ENCODE measurements around the gene MIDN.
"Not testable (repeated sequence)": the region's sequence is repeated elsewhere in the genome, so short reads cannot be mapped to it uniquely, and the experiment has no call there.

Gene MIDN

GRCh38 chr19:1243768-1244692, 4.4 kb upstream of the MIDN start:
- no peak overlapping the region for H3K4me3 ChIP-seq (ENCODE audit: low read depth, low read length)
- no peak for DNase-seq (ENCODE audit: low read depth)

DNA sequence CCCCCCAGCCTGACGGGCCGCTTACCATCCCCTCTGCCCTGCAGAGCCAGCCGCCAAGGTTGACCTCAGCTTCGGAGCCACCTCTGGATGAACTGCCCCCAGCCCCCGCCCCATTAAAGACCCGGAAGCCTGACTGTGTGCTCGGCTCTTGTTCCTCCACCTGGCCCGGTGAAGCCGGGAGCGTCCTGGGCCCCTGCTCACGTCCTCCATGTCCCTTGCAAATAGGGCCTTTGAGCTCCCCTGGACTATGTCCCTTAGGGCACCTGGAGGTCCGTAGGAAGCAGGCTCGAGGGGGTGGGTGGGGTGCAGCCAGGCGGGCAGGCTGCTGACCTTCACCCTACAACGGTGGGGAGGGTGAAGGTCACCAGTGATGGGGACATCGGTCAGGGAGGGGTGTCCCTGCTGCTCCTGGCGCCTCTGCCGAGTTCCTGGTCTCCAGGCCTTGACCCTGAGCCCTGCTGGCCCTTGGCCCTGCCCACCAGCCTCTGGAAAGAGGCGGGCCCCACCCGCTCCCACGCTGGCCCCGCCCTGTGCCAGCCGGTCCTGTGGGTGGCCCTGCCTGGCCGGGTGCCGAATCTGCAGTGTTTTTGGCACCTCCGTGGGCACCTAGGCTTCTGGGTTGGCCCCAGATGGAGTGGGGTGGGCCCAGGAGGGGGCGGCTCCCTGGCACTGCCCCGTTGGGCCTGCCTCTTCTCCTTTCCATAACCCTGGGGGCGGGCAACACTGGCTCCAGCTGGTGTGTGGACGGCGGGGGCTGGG, 3.5 kb upstream of the MIDN start:
- DNase-seq (ENCODE audit: low read depth): no peak
- H3K4me3 ChIP-seq (ENCODE audit: low read depth, low read length): no peak overlapping the region

DNA sequence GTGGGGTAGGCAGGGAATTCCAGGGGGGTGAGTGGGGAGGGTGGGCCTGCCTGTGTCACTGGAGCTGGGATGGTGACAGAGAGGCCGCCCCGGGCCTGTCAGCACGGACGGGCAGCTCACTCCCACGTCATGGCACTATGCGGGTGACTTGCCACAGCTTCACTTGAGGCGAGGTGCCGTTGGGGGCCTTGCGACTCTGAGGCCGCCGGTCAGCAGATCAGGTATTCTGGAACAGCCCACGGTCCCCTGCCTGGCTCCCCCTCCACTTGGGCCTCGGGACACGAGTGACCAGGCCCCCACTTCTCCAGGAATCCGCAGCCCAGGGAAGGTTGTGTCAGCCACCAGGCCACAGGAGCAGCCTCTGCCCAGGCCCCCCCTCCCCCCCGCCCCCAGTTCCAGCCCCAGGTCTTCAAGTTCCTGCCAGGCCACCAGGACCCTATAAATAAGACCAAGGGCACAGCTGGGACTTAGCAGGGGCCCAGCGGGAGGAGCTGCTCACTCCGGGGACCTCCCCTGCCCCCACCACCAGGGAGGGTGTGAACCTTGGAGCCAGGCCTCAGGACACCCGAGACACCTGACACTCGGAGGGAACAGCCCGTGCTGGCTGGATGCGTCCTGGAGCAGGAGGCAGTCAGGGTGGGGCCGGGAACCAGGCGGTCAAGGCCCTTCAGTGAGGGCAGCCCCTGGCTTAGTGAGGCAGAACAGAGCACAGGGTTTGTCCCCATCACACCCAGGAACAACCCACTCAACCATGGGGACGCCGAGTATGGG, 2.7 kb upstream of the MIDN start:
- no peak for DNase-seq (ENCODE audit: low read depth)
- H3K4me3 ChIP-seq (ENCODE audit: low read depth, low read length): no peak overlapping the region

DNA sequence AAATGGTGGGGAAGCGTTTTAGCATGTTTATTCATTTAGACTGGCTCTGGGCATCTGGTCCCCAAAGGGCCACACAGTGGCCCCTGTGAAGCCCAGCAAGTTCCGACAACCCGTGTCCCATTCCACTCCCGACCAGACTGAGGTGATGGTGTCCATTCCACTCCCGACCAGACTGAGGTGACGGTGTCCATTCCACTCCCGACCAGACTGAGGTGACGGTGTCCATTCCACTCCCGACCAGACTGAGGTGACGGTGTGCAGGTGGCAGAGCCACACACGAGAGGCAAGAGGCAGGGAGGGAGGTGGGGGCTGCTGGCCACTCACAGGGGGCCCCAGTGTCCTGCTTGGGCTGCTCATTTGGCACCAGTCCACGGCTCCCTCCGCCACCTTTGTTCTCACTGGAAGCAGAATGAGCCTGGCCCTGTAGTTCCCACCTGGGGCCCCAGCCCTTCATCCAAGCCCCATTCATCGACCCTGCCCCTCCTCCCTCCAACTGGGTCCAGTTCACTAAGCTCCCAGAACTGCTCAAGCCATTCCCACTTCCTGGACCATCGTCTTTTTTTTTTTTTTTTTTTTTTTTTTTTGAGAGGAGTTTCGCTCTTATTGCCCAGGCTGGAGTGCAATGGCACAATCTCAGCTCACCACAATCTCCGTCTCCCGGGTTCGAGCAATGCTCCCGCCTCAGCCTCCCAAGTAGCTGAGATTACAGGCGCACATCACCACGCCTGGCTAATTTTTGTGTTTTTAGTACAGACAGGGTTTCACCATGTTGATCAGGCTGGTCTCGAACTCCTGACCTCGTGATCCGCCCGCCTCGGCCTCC, 1.9 kb upstream of the MIDN start:
- not testable (repeated sequence) for DNase-seq (ENCODE audit: low read depth); H3K4me3 ChIP-seq (ENCODE audit: low read depth, low read length)

- no peak for DNase-seq (ENCODE audit: low read depth)
- H3K4me3 ChIP-seq (ENCODE audit: low read depth, low read length): peak overlapping the region; percentile 63
Observed at GRCh38 chr19:1247748-1248138, 640 bp upstream of the MIDN start.

- no peak for DNase-seq (ENCODE audit: low read depth)
- peak overlapping the region; percentile 63 for H3K4me3 ChIP-seq (ENCODE audit: low read depth, low read length)
Observed at GRCh38 chr19:1248786-1249297, 459 bp downstream of the MIDN start.

DNA sequence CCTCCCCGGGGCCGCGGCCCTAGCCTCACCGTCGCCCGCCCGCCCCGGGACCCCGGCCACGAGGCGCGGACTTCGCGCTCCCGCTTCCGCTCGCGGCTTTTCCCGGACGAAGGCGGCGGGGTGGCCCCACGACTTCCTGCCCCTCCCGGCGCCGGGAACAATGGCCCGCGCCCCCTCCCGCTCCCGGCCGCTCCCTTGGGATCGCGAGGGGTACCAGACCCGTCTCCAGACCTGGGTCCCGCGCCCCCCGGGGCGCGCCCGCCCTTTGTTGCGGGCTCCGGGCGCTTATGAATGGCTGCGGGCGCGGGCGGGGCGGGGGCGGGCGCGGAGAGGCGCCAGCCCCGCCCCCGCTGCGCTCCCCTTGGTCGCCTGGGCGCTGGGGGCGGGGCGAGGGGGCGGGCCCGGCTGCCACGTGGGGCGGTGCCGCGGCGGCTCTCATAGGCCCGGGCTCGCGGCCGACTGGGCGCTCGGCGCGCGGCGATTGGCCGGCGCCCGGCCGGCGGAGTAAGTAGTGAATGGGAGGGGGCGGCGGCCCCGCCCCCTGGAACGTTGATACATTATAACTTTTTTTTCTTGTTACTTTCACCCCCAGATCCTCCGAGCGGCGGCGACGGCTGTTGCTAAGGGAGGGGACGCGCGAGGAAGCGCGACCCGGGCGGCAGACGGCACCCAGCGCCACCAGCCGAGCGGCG, 1.1 kb downstream of the MIDN start:
- peak overlapping the region; percentile 79 for H3K4me3 ChIP-seq (ENCODE audit: low read depth, low read length)
- DNase-seq (ENCODE audit: low read depth): peak; percentile 84

DNA sequence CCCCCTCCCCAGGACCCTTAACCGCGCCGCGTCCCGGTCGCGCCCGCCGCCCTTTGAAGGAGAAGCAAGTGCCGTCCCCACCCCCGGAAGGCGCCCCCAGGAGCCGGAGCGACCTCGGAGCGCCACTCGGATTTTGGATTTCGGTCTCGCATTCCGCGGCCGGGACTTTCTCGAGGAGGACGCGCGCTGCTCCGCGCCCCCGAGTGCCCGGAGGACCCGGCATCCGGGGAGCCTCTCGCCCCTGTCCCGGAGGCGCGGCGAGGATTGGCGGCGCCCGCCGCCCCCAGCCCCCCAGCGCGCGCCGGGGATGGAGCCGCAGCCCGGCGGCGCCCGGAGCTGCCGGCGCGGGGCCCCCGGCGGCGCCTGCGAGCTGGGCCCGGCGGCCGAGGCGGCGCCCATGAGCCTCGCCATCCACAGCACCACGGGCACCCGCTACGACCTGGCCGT, 1.6 kb downstream of the MIDN start:
- H3K4me3 ChIP-seq (ENCODE audit: low read depth, low read length): peak overlapping the region; percentile 79
- no peak for DNase-seq (ENCODE audit: low read depth)

GRCh38 chr19:1250437-1251260, 2.3 kb downstream of the MIDN start:
- peak overlapping the region; percentile 79 for H3K4me3 ChIP-seq (ENCODE audit: low read depth, low read length)
- no peak for DNase-seq (ENCODE audit: low read depth)

GRCh38 chr19:1251330-1252220, 3.2 kb downstream of the MIDN start:
- H3K4me3 ChIP-seq (ENCODE audit: low read depth, low read length): peak overlapping the region; percentile 79
- no peak for DNase-seq (ENCODE audit: low read depth)

DNA sequence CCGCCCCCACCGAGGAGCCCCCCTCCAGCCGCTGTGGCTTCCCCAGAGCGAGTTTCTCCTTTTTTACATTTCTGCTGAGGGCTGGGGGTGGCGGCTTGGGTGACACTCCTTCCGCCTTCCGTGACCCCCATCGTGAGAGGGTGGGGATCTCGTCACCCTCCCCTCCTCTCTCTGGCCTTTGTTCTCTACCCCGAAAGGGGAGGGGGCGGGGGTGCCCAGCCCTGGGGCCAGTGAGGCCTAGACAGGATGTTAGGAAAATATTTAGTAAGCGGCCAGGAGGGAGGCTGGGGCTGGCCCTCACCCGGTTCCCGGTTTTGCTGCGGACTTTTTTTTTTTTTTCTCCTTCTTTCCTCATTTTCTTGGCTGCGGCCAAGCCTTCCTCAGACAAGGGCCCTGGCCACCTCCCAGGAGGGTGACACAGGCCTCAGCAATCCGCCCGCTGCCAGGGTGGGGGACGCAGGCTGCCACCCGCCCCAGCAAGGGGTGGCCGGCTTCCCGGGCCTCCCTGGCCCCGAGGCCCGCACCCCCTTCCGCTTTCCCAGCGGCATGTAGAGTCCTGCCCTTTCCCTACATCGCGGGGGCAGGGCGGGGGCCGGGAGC, 3.9 kb downstream of the MIDN start:
- peak overlapping the region; percentile 79 for H3K4me3 ChIP-seq (ENCODE audit: low read depth, low read length)
- peak; percentile 95 for DNase-seq (ENCODE audit: low read depth)

- peak overlapping the region; percentile 79 for H3K4me3 ChIP-seq (ENCODE audit: low read depth, low read length)
- peak; percentile 95 for DNase-seq (ENCODE audit: low read depth)
Observed at GRCh38 chr19:1252821-1253513, 4.6 kb downstream of the MIDN start.

- DNase-seq (ENCODE audit: low read depth): no peak
- H3K4me3 ChIP-seq (ENCODE audit: low read depth, low read length): peak overlapping the region; percentile 79
Observed at GRCh38 chr19:1253514-1254080, 5.2 kb downstream of the MIDN start.

DNA sequence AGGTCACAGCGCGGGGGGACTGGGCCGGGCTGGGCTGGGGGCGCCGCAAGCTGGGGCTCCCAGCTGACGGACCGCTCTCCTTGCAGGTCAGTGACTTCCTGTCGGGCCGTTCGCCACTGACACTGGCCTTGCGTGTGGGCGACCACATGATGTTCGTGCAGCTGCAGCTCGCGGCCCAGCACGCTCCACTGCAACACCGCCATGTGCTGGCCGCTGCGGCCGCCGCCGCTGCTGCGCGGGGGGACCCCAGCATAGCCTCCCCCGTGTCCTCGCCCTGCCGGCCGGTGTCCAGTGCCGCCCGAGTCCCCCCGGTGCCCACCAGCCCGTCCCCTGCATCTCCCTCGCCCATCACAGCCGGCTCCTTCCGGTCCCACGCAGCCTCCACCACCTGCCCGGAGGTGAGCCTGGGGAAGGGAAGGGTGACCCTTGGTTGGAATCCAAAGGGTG, 5.7 kb downstream of the MIDN start:
- H3K4me3 ChIP-seq (ENCODE audit: low read depth, low read length): no peak overlapping the region
- DNase-seq (ENCODE audit: low read depth): no peak

- H3K4me3 ChIP-seq (ENCODE audit: low read depth, low read length): no peak overlapping the region
Observed at GRCh38 chr19:1254530-1255185, 6.3 kb downstream of the MIDN start.

More at GRCh38 chr19:1254530-1255185, 6.3 kb downstream of the MIDN start:
- no peak for DNase-seq (ENCODE audit: low read depth)

Data from skeletal muscle cell (primary cell).